Chondrocyte (in vitro differentiated cells): Measurements from ENCODE around the gene TEX35. TPM values are rescaled to one million over a fixed set of nuclear protein-coding genes. Genes with fewer than 3 reads are reported as not detected.

Experiments
- DNase-seq: peaks from one replicate; pipeline ENCODE4 v3.0.0; 2021; ENCODE audit warnings: mixed read lengths, low spot score
- H3K27ac Mint-ChIP-seq: one replicate; pipeline ENCODE4 v1.8.0; 2021; ENCODE audit warnings: mild to moderate bottlenecking, moderate library complexity, mixed read lengths; ENCODE audit not compliant: unreplicated experiment
- H3K27me3 Mint-ChIP-seq: 2 replicates; pipeline ENCODE4 v1.8.0; 2021; ENCODE audit warnings: low read depth, mixed read lengths
- H3K36me3 Mint-ChIP-seq: 2 replicates; pipeline ENCODE4 v1.8.0; 2021; ENCODE audit warnings: low read depth, mixed read lengths
- H3K4me1 Mint-ChIP-seq: 2 replicates; pipeline ENCODE4 v1.8.0; 2021; ENCODE audit warnings: low read depth, mild to moderate bottlenecking, mixed read lengths
- H3K4me3 Mint-ChIP-seq: one replicate; pipeline ENCODE4 v1.8.0; 2021; ENCODE audit warnings: mild to moderate bottlenecking, moderate library complexity, mixed read lengths; ENCODE audit not compliant: unreplicated experiment
- H3K9me3 Mint-ChIP-seq: 2 replicates; pipeline ENCODE4 v1.8.0; 2021; ENCODE audit warnings: low read depth, mixed read lengths
- CTCF ChIP-seq: fragments of 200-600 bp; sonication (generic); IDR thresholded peaks from 2 replicates; pipeline ENCODE4 v1.5.0; 2021; ENCODE audit warnings: antibody characterized with exemption, mild to moderate bottlenecking, moderate library complexity
- total RNA-seq: library from RNA; stranded (reverse); gene quantifications from 3 replicates; pipeline ENCODE4 v1.2.1, GENCODE V29; 2021

The TEX35 gene
- total RNA-seq, 1 donor from 2014 or later: not detected

- Mint-ChIP-seq H3K36me3 (peaks cover 40% of the 10 kb centered on the region), H3K9me3 (no peaks in the 10 kb centered on the region), H3K27ac (no peak overlapping the region), H3K4me1 (peaks cover 2% of the 10 kb centered on the region), H3K4me3 (no peak overlapping the region), H3K27me3 (no peaks in the 10 kb centered on the region)
- TF ChIP-seq CTCF: no peak
- DNase-seq: no peak
Measured at GRCh38 chr1:178470411-178470960, 42.4 kb upstream of the TEX35 start.

- Mint-ChIP-seq H3K4me1 (peaks cover 4% of the 10 kb centered on the region), H3K27ac (no peak overlapping the region)
Measured at GRCh38 chr1:178472531-178472930, 40.4 kb upstream of the TEX35 start.

GRCh38 chr1:178477373-178477772, 35.5 kb upstream of the TEX35 start:
- no peak for DNase-seq
- TF ChIP-seq CTCF: no peak
- H3K36me3 Mint-ChIP-seq: peaks cover 29% of the 10 kb centered on the region
- H3K4me3 Mint-ChIP-seq: no peak overlapping the region
- H3K27ac Mint-ChIP-seq: no peak overlapping the region
- no peaks in the 10 kb centered on the region for H3K27me3 Mint-ChIP-seq
- no peaks in the 10 kb centered on the region for H3K9me3 Mint-ChIP-seq
- peaks cover 4% of the 10 kb centered on the region for H3K4me1 Mint-ChIP-seq

More at GRCh38 chr1:178472531-178472930, 40.4 kb upstream of the TEX35 start:
- Mint-ChIP-seq H3K36me3 (peaks cover 35% of the 10 kb centered on the region), H3K4me3 (no peak overlapping the region), H3K9me3 (no peaks in the 10 kb centered on the region), H3K27me3 (no peaks in the 10 kb centered on the region)
- no peak for DNase-seq
- no peak for TF ChIP-seq CTCF

GRCh38 chr1:178477841-178478240, 35.1 kb upstream of the TEX35 start:
- Mint-ChIP-seq H3K27me3 (no peaks in the 10 kb centered on the region), H3K9me3 (no peaks in the 10 kb centered on the region), H3K36me3 (peaks cover 27% of the 10 kb centered on the region), H3K4me1 (peaks cover 4% of the 10 kb centered on the region), H3K4me3 (no peak overlapping the region), H3K27ac (no peak overlapping the region)
- TF ChIP-seq CTCF: no peak
- no peak for DNase-seq

- Mint-ChIP-seq H3K27ac (no peak overlapping the region), H3K36me3 (peaks cover 6% of the 10 kb centered on the region), H3K9me3 (no peaks in the 10 kb centered on the region), H3K4me1 (no peaks in the 10 kb centered on the region), H3K27me3 (no peaks in the 10 kb centered on the region), H3K4me3 (no peak overlapping the region)
- no peak for DNase-seq
- TF ChIP-seq CTCF: no peak
Measured at GRCh38 chr1:178483251-178483957, 29.5 kb upstream of the TEX35 start.
